ENCODE measurements around the gene MKS1. TPM values are rescaled to one million over a fixed set of nuclear protein-coding genes. Genes with fewer than 3 reads are reported as not detected.

MKS1 gene
- total and polyA plus RNA-seq, 2 of the 8 experiments (the other 6 are each of a cell fraction or from before 2014, with no cell fraction given) = 12.0 to 21.7 TPM

DNA sequence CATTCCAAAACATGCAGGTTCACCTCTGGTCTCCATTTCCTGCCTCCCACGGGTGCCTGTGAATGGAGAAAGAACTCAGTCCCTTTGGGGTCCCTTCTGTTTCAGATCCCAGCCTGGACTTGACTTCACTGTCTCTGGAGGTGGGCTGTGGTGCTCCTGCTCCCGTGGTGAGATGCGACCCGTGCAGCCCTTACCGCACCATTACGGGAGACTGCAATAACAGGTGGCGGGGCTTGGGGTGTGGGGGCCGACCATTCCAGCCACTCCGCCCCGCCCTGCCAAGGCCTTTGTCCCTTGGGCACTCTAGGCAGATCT is 29.9 kb upstream of the MKS1 start:
- Histone ChIP-seq H4K20me1 (replicated peaks in 1 of 2; ENCODE audit: control insufficient read depth in 1 of 2, insufficient read depth in 2 of 2, low read length in 2 of 2) (no peaks in the 10 kb centered on the region), H3K23me2 (ENCODE audit: low read depth, low read length) (peaks cover 5% of the 10 kb centered on the region; the same call in 1 of the 2 replicates), H3K27me3 (replicated peaks in 1 of 4; ENCODE audit: control insufficient read depth in 3 of 4, extremely low read depth in 1 of 4, insufficient read depth in 3 of 4, low read length in 3 of 4) (peaks cover 36 to 65% (median 48%) of the 10 kb centered on the region in 4 experiments), H3K79me2 (ENCODE audit: control insufficient read depth in 1 of 2, insufficient read depth in 2 of 2, low read length in 2 of 2) (no peaks in the 10 kb centered on the region), H3K9ac (replicated peaks in 1 of 4; ENCODE audit: extremely low read depth in 1 of 4, low read depth in 3 of 4, low read length in 3 of 4) (no peak overlapping the region; a peak in 1 of 7 replicates), H3K4me3 (ENCODE audit: extremely low read depth in 1 of 4, insufficient read depth in 2 of 4, low read depth in 3 of 4, low read length in 4 of 4) (peak overlapping the region; percentile 28 to 56 (median 36); a peak in 5 of 8 replicates), H4K5ac (ENCODE audit: insufficient read length, low read depth, low read length) (no peak overlapping the region), H4K8ac (ENCODE audit: extremely low read depth, insufficient read depth, low read length) (no peak overlapping the region; the same call in 1 of the 2 replicates), H3K4me2 (ENCODE audit: insufficient read depth in 1 of 2, low read depth in 2 of 2, low read length in 2 of 2) (peak overlapping the region; percentile 71 to 96), H2AFZ (ENCODE audit: low read length) (0 out of 2 replicates have a peak overlapping the region, but pooled peaks have one; percentile 65), H3K14ac (ENCODE audit: insufficient read length) (no peak overlapping the region), H3K79me1 (ENCODE audit: low read depth, low read length) (no peaks in the 10 kb centered on the region), H3K18ac (ENCODE audit: extremely low read depth, low read length) (no peak overlapping the region), H3K9me3 (ENCODE audit: insufficient read depth in 2 of 2, low read depth in 1 of 2, low read length in 1 of 2) (peaks cover 8% of the 10 kb centered on the region in 2 experiments; a peak in 3 of 4 replicates), H3K27ac (ENCODE audit: low read depth, low read length) (no peak overlapping the region), H2AK5ac (ENCODE audit: low read depth, low read length) (no peak overlapping the region), H4K91ac (replicated peaks; ENCODE audit: insufficient read length, low read length) (peak overlapping the region; percentile 52), H2BK5ac (ENCODE audit: low read depth, low read length) (no peak overlapping the region; the same call in 1 of the 2 replicates), H2BK120ac (replicated peaks; ENCODE audit: low read depth, low read length) (no peak overlapping the region), H3K23ac (ENCODE audit: insufficient read length) (no peak overlapping the region), H3K4me1 (replicated peaks in 1 of 4; ENCODE audit: control insufficient read depth in 3 of 4, insufficient read depth in 4 of 4, low read length in 3 of 4) (peaks cover 0 to 4% (median 1%) of the 10 kb centered on the region in 4 experiments; a peak in 4 of 7 replicates), H3K56ac (replicated peaks; ENCODE audit: insufficient read length, low read depth, low read length) (no peak overlapping the region), H2BK20ac (ENCODE audit: low read length) (no peak overlapping the region), H3K4ac (replicated peaks; ENCODE audit: insufficient read length, low read depth, low read length) (no peak overlapping the region), H2BK12ac (ENCODE audit: low read depth, low read length) (peak overlapping the region; percentile 94; the same call in 1 of the 2 replicates), H2BK15ac (ENCODE audit: low read length) (no peak overlapping the region), H3K36me3 (ENCODE audit: control insufficient read depth in 2 of 4, insufficient read depth in 4 of 4, low read length in 3 of 4) (no peaks in the 10 kb centered on the region)
- DNase-seq (ENCODE audit: low read depth in 1 of 2, low spot score in 2 of 2) (no peak), FAIRE-seq (no peak)
- CTCF ChIA-PET (ENCODE audit: partially characterized antibody) = interaction anchor here (0.6 to 5.4 kb wide), 17 partner anchors 9 to 208 kb away, joined by 3 to 55 read pairs (median 5); partner anchors contain the start of gene LPO
- TF ChIP-seq NRF1 (IDR thresholded peaks at IDR 0.05; ENCODE audit: low read depth, low read length) (no peak), SUZ12 (IDR thresholded peaks at IDR 0.05; ENCODE audit: low read length) (peak; percentile 81)
- WGBS, 2 experiments (ENCODE audit: extremely low coverage in 1 of 2, insufficient coverage in 1 of 2, insufficient read length in 1 of 2, insufficient replicate concordance in 2 of 2, low coverage in 1 of 2, low lambda C conversion rate in 2 of 2, missing lambda C conversion rate in 1 of 2) = 37% methylated on average over 10 of the region's 10 CpGs; no CpG with 5 or more reads in 1 of the 2 experiments
- POLR2A ChIA-PET (ENCODE audit: partially characterized antibody) = interaction anchor here (1.3 kb wide), 2 partner anchors 12 to 64 kb away, joined by 3 to 6 read pairs; no protein-coding TSS in a partner anchor

Data from H1 (cell line).